Lower leg skin (tissue), 4 donors: ENCODE data around the gene FOXN1. TPM values are rescaled to one million over a fixed set of nuclear protein-coding genes. Genes with fewer than 3 reads are reported as not detected.

ENCODE experiments used
- DNase-seq, 2 donors: peaks; one replicate each; pipeline ENCODE4 v3.0.0-alpha.2; 2019; ENCODE audit warnings: low spot score in 2 of 2
- H3K4me3 ChIP-seq: fragments of 200-600 bp; sonication (generic); 2 replicates; pipeline ENCODE4 v1.5.1; 2017; ENCODE audit warnings: mild to moderate bottlenecking, low read depth; ENCODE audit not compliant: poor library complexity, severe bottlenecking
- POLR2A ChIP-seq, 2 donors: fragments of 450-650 bp; IDR thresholded peaks; one replicate each; pipeline ENCODE4 v1.6.1; 2016 to 2017; ENCODE audit warnings: antibody characterized with exemption in 2 of 2, mild to moderate bottlenecking in 1 of 2, moderate library complexity in 1 of 2
- WGBS, 2 donors: methylation state at CpG; one replicate each; pipeline ENCODE4 v1.1.5; 2018; 5-methylcytosine and 5-hydroxymethylcytosine counted together
- intact Hi-C: fragments of 100-400 bp; cut with DNase I; formaldehyde crosslinking; loops from one replicate; pipeline ENCODE4 v1.15.0; 2023; ENCODE audit warnings: low total_unique reads
- total RNA-seq, 4 donors: library from RNA; depleted of rRNA; stranded (reverse); fragments of >200 nt; gene quantifications; one replicate each; pipeline ENCODE4 v1.1.0, GENCODE V29; 2016
- TF ChIP-seq, protein P1 (sequence below), 3 donors: fragments of 450-650 bp; IDR thresholded peaks; one replicate each; pipeline ENCODE4 v1.5.1; 2016; ENCODE audit warnings: antibody characterized with exemption in 3 of 3, mild to moderate bottlenecking in 3 of 3, moderate library complexity in 2 of 3

The FOXN1 gene
- total RNA-seq, 4 donors from 2014 or later = 28.9 to 65.0 (median 45.4) TPM

DNA sequence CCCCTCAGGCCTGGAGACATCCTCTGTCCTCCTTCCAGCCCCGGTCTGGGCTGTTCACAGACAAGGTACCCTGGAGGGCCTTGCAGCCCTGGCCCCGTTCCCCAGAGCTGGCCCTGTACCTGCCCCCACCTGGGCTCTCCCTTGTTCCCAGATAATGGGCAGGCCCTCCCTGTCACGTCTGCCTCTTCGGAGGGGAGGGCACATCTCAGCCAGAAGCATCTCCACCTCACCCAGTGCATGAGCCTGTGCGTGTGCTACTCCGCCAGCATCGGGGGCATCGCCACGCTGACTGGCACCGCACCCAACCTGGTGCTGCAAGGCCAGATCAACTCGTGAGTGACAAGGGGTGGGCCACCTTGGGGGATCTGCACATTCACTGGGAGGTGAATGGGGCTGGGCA is 14.9 kb upstream of the FOXN1 start:
- no peak for DNase-seq
- intact Hi-C loops = no loop called here
- 74 to 87% methylated on average over 10 to 11 of the region's 11 CpGs for WGBS, 2 donors
- H3K4me3 ChIP-seq = no peak overlapping the region
- no peak for TF ChIP-seq POLR2A (IDR thresholded peaks at IDR 0.05)
- TF ChIP-seq, protein P1, sequence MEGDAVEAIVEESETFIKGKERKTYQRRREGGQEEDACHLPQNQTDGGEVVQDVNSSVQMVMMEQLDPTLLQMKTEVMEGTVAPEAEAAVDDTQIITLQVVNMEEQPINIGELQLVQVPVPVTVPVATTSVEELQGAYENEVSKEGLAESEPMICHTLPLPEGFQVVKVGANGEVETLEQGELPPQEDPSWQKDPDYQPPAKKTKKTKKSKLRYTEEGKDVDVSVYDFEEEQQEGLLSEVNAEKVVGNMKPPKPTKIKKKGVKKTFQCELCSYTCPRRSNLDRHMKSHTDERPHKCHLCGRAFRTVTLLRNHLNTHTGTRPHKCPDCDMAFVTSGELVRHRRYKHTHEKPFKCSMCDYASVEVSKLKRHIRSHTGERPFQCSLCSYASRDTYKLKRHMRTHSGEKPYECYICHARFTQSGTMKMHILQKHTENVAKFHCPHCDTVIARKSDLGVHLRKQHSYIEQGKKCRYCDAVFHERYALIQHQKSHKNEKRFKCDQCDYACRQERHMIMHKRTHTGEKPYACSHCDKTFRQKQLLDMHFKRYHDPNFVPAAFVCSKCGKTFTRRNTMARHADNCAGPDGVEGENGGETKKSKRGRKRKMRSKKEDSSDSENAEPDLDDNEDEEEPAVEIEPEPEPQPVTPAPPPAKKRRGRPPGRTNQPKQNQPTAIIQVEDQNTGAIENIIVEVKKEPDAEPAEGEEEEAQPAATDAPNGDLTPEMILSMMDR (IDR thresholded peaks at IDR 0.05) = no peak

DNA sequence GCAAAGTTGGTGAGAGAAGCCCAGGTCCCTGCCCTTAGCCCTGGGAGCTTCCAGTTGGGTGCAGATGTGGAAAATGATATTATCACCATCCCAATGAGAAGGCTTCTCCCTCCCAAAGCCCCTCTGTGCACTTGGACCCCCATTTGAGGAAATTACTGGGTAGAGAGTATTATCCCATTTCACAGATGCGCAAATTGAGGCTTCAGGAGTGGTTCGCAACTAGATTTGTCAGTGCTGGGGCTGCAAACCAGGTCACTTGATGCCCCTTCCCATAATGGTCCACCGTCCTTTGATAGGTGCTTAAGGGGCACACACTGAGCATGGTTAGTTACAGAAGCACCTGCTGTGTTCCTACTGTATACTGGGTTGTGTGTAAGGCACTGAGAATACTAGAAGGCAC is 14.3 kb upstream of the FOXN1 start:
- no peak for DNase-seq
- 89 to 91% methylated on average over 3 of the region's 3 CpGs for WGBS, 2 donors
- TF ChIP-seq, protein P1 (IDR thresholded peaks at IDR 0.05) = no peak
- no peak for TF ChIP-seq POLR2A (IDR thresholded peaks at IDR 0.05)
- intact Hi-C loops = no loop called here
- no peak overlapping the region for H3K4me3 ChIP-seq

DNA sequence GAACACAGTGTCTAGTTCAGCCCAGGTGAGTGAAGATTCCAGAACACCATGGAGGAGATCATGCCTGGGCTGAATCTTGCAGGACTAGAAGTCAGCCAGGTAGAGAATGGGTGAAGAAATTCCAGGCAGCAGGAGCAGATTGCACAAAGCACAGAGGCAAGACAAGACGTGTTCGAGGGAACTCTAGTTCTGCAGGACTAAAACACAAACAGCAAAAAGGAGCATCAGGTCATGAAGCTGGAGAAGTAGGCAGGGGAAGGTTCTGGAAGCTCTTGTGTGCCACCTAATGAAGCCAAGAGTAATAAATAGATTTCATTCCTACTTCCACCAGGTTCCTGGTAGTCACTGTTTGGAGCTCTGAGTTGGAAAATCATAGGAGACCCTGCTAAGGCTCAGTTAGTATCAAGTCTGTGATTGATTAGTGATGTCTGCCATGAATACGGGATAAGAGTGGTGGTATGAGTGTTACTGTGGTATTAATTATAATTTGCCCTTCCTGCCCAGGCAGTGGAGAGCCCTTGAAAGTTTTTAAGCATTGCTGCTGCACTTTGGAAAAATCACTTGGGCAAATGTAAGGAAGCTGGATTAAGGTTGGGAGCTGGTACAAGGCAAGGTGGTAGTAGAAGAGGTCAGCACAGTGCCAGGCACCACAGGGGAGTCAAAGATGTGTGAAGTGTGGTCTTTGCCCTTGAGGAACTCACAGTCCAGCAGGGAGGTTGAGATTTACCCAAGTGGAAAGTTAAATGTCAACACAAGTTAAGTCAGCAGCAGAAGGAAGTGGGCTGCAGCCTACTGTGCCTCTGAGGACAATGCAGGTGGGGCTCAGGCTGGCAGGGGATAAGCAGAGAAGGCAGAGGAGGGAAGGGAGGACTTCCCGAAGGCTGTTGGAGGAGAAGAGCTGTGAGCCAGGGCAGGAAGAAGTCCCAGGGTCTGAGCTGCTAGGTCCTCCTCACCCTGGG is 13.5 kb upstream of the FOXN1 start:
- TF ChIP-seq POLR2A (IDR thresholded peaks at IDR 0.05) = no peak
- TF ChIP-seq, protein P1 (IDR thresholded peaks at IDR 0.05) = no peak
- intact Hi-C loops = no loop called here
- DNase-seq = no peak
- 37 to 50% methylated on average over 4 of the region's 4 CpGs for WGBS, 2 donors
- H3K4me3 ChIP-seq = no peak overlapping the region

DNA sequence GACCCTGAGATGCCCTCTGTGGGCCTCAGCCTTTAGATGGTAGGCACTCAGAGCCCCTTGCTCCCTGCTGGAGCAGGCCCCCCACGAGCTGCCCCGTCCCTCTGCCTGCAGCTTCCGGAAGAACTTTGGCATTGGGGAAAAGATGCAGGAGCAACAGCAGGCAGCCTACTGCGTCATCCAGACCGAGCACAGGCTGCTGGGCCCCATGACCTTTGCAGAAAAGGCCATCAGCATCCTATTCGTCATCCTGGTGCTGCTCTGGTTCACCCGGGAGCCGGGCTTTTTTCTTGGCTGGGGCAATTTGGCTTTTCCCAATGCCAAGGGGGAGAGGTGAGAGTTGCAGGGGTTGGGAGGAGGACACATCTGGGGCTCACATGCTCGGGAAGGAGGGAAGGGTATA is 12.7 kb upstream of the FOXN1 start:
- TF ChIP-seq POLR2A (IDR thresholded peaks at IDR 0.05) = no peak
- TF ChIP-seq, protein P1 (IDR thresholded peaks at IDR 0.05) = no peak
- whole genome bisulfite sequencing, 2 donors = 55 to 59% methylated on average over 9 of the region's 9 CpGs
- DNase-seq = no peak
- H3K4me3 ChIP-seq = no peak overlapping the region
- intact Hi-C loops = no loop called here

DNA sequence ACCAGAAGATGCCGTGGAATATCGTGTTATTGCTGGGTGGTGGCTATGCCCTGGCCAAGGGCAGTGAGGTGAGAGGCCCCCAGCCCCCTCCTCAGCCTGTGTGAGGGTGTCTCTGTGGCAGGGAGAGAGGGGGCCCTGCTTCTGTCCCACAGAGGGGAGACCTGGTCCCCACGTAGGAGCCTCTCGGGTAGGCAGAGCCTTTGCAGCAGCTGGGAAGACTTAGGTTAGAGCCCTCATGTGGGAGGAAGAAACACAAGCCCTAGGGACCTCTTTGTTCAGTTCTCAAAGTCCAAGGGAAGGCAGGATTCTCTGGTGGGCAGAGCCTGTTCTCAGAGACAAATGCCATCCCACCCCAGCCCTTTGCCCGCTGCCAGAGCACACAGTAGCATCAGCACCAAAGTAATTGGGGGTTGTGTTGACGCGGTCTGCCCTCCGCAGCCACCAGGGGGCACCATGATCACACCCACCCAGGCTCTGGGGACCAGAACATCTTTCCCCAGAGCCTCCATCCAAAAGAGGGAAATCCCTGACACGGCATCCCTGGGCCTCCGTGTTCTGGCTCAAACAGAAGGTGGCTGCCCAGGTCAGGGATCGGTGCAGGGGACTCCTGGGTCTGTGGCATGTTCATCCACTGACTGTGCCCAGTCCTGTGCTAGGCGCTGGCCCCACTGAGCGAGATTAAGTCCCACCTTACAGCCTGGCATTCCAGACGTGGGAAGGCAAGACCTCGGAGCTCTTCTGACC is 11.5 kb upstream of the FOXN1 start:
- WGBS, 2 donors = 31 to 35% methylated on average over 15 of the region's 15 CpGs
- intact Hi-C loops = loop anchor here (2.0 kb wide), 1 partner anchor 44 kb away; no protein-coding TSS in a partner anchor
- TF ChIP-seq, protein P1 (IDR thresholded peaks at IDR 0.05) = no peak
- no peak for TF ChIP-seq POLR2A (IDR thresholded peaks at IDR 0.05)
- DNase-seq = peak; percentile 63 to 94
- H3K4me3 ChIP-seq = no peak overlapping the region
